Activated gamma-delta T cell (primary cell): ENCODE measurements around the gene DNAJC27.

ENCODE experiments used
- DNase-seq: peaks from one replicate; lab custom pipeline; 2025; lab: John Stamatoyannopoulos, UW

Gene DNAJC27

GRCh38 chr2:24906466-24906865, 65.3 kb downstream of the DNAJC27 start:
- DNase-seq: no peak

GRCh38 chr2:24903161-24904103, 68.3 kb downstream of the DNAJC27 start:
- no peak for DNase-seq

DNA sequence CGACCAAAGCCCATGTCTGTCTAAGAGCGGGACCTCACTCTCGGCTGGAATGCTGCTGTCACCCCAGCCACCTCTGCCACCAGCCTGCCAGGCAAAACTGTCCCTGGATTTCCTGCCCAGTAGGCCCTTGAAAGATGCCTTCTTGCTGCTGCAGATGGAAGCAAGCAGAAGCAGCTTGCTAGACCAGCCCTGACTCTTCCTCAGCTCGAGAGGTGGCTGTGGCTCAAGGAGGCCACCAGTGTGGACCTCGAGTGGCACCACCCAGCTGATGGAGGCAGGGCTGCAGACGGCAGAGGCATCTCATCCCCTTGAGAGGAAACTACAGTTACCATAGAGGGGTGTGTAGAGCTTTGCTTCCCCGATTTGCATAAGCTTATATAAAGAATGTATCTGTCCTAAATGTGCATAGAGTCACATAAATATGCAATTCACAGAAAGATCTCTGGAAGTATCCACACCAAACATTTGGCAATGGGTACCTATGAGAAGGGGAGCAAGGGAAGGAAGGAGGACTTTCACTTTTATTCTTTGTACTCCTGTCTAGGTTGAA, 72.3 kb downstream of the DNAJC27 start:
- DNase-seq: no peak

DNA sequence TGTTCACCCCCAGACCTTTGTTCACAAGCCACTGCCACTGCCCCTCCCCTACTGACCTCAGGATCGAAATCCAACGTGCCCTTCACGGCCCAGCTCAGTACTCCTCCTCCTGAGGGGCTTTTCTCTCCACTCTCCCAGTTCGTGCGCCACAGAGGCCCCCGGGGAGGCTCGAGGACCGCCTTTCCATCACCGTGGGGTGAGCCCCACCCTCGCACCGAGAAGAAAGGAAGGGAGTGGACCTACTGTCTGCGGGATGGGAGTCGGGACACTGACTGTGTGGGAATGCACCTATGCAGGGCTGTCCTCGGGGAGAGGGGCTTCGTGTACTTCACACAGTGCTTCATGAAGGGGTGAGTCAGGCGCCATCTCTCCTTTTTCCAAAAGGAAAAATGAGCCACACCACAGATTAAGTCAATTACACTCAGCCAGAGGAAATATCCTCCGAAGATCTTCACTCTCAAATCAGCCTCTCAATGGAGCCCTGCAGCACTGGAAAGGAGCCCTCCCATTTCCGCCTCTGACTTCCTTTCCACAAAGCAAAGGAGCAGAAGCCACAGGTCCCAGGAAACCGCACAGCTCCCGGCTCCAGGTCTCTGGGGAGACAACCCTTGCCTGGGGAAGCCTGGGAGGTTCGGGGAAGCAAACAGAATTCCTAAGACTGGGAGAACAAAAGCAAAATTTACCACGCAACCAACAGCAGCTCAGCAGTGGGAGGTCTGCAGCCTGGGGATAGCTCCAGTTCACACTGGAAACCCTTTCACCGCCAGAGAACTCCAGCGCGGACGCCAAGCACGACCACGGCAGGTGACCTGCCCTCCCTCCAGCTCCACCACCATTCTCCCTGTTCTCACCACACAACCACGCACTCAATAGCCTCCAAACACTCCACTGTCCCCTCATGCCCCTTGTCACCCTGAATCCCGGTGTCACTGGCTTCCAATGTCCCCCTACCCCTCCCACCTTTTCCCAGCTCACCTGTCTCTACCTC, 73.3 kb downstream of the DNAJC27 start:
- no peak for DNase-seq

- DNase-seq: no peak
Measured at GRCh38 chr2:24894750-24895149, 77.0 kb downstream of the DNAJC27 start.

DNA sequence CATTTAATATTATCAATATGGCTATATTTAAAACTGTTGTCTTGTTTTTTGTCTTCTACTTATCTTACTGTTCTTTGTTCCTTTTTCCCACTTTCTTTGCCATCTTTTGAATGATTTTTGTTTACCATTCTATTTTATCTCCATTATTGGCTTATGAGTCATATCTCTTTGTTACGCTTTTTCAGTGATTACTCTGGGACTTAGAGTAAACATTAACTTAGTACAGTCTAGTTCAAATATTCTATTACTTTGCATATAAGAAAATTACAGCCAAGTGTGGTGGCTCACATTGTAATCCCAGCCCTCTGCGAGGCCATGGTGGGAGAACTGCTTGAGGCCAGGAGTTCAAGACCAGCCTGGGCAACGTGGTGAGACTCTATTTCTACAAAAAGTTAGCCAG, 77.8 kb downstream of the DNAJC27 start:
- DNase-seq: no peak
